ENCODE data around the gene CAPN12. TPM values are rescaled to one million over a fixed set of nuclear protein-coding genes. Genes with fewer than 3 reads are reported as not detected.

The CAPN12 gene
- polyA plus RNA-seq, 2 of the 4 experiments (the other 2 are of a cell fraction) = 10.0 to 11.7 TPM

DNA sequence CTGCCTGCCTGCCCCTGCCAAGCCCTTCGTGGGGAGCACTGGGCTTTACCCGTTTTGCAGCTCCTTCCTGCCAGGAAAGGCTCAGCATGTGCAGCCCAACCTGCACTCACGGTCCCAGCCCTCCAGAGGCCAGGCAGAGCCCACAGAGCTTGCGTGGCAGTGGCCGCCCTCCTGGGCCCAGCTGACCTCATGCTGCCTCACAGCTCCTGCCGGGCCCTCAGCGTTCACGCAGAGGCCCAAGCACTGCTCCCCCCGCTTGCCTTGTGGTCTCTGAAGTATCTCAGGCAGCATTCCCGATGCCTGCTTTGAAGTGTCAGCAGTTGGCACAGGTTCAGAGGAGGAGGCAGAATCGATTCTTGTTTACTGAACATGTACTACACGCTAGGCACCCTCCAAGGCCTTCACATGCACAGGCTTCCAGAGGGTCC, 32.5 kb downstream of the CAPN12 start:
- Histone ChIP-seq H3K4me3 (no peak overlapping the region), H3K4me2 (no peak overlapping the region), H3K4me1 (peaks cover 46% of the 10 kb centered on the region), H3K27ac (peak overlapping the region; percentile 1 to 50; a peak in 3 of 6 replicates), H3K9me3 (no peaks in the 10 kb centered on the region)
- FAIRE-seq (no peak), ATAC-seq (peak; percentile 3 to 10; a peak in 3 of 6 replicates), DNase-seq (ENCODE audit: low read depth in 1 of 2, low spot score in 1 of 2) (no peak)
- 73% methylated on average over 12 of the region's 12 CpGs for WGBS (ENCODE audit: missing lambda C conversion rate)
- CTCF ChIA-PET = interaction anchor here (0.7 to 38.0 kb wide), 11 partner anchors 5 to 309 kb away, joined by 3 to 764 read pairs (median 7); partner anchors contain the start of genes FAM98C, MRPS12 and SARS2
- no peak for TF ChIP-seq EHMT2 (IDR thresholded peaks at IDR 0.05; ENCODE audit: low read depth)
- TF ChIP-seq FOSL2 (IDR thresholded peaks at IDR 0.05) = no peak
- TF ChIP-seq FOSL2 (CRISPR knock-in tag; IDR thresholded peaks at IDR 0.05) = no peak
- TF ChIP-seq HOXB5 (CRISPR knock-in tag; IDR thresholded peaks at IDR 0.05) = no peak
- TF ChIP-seq, protein P1, sequence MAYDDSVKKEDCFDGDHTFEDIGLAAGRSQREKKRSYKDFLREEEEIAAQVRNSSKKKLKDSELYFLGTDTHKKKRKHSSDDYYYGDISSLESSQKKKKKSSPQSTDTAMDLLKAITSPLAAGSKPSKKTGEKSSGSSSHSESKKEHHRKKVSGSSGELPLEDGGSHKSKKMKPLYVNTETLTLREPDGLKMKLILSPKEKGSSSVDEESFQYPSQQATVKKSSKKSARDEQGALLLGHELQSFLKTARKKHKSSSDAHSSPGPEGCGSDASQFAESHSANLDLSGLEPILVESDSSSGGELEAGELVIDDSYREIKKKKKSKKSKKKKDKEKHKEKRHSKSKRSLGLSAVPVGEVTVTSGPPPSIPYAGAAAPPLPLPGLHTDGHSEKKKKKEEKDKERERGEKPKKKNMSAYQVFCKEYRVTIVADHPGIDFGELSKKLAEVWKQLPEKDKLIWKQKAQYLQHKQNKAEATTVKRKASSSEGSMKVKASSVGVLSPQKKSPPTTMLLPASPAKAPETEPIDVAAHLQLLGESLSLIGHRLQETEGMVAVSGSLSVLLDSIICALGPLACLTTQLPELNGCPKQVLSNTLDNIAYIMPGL (CRISPR knock-in tag; IDR thresholded peaks at IDR 0.05; ENCODE audit: borderline replicate concordance) = no peak
- TF ChIP-seq JUNB (IDR thresholded peaks at IDR 0.05) = no peak
- TF ChIP-seq MAZ (IDR thresholded peaks at IDR 0.05; ENCODE audit: borderline replicate concordance, low read depth, low read length) = no peak
- TF ChIP-seq RCOR1 (IDR thresholded peaks at IDR 0.05; ENCODE audit: low read depth, low read length) = no peak
- TF ChIP-seq POLR2A (IDR thresholded peaks at IDR 0.05; ENCODE audit: low read length) = no peak
- TF ChIP-seq, protein P2, sequence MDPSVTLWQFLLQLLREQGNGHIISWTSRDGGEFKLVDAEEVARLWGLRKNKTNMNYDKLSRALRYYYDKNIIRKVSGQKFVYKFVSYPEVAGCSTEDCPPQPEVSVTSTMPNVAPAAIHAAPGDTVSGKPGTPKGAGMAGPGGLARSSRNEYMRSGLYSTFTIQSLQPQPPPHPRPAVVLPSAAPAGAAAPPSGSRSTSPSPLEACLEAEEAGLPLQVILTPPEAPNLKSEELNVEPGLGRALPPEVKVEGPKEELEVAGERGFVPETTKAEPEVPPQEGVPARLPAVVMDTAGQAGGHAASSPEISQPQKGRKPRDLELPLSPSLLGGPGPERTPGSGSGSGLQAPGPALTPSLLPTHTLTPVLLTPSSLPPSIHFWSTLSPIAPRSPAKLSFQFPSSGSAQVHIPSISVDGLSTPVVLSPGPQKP (IDR thresholded peaks at IDR 0.05; ENCODE audit: low read depth, low read length) = no peak
- no peak for TF ChIP-seq SREBF2 (IDR thresholded peaks at IDR 0.05)
- TF ChIP-seq, protein P3, sequence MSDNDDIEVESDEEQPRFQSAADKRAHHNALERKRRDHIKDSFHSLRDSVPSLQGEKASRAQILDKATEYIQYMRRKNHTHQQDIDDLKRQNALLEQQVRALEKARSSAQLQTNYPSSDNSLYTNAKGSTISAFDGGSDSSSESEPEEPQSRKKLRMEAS (IDR thresholded peaks at IDR 0.05) = no peak
- TF ChIP-seq RNF2 (IDR thresholded peaks at IDR 0.05; ENCODE audit: borderline replicate concordance, low read depth) = no peak
- TF ChIP-seq ZNF302 (CRISPR knock-in tag; IDR thresholded peaks at IDR 0.05) = no peak
- TF ChIP-seq, protein P4, sequence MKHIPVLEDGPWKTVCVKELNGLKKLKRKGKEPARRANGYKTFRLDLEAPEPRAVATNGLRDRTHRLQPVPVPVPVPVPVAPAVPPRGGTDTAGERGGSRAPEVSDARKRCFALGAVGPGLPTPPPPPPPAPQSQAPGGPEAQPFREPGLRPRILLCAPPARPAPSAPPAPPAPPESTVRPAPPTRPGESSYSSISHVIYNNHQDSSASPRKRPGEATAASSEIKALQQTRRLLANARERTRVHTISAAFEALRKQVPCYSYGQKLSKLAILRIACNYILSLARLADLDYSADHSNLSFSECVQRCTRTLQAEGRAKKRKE (CRISPR knock-in tag; IDR thresholded peaks at IDR 0.05; ENCODE audit: low read depth) = no peak
- no peak for TF ChIP-seq MYC (IDR thresholded peaks at IDR 0.05; ENCODE audit: borderline replicate concordance, low read length)
- no peak for TF ChIP-seq CBX8 (IDR thresholded peaks at IDR 0.05)
- TF ChIP-seq EP300 (IDR thresholded peaks at IDR 0.05) = no peak
- TF ChIP-seq, protein P5, sequence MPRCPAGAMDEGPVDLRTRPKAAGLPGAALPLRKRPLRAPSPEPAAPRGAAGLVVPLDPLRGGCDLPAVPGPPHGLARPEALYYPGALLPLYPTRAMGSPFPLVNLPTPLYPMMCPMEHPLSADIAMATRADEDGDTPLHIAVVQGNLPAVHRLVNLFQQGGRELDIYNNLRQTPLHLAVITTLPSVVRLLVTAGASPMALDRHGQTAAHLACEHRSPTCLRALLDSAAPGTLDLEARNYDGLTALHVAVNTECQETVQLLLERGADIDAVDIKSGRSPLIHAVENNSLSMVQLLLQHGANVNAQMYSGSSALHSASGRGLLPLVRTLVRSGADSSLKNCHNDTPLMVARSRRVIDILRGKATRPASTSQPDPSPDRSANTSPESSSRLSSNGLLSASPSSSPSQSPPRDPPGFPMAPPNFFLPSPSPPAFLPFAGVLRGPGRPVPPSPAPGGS (IDR thresholded peaks at IDR 0.05) = no peak
- TF ChIP-seq FOSB (CRISPR knock-in tag; IDR thresholded peaks at IDR 0.05) = no peak
- POLR2A ChIA-PET = interaction anchor here (1.0 to 1.2 kb wide), 2 partner anchors 28 to 120 kb away, joined by 3 to 4 read pairs; no protein-coding TSS in a partner anchor

DNA sequence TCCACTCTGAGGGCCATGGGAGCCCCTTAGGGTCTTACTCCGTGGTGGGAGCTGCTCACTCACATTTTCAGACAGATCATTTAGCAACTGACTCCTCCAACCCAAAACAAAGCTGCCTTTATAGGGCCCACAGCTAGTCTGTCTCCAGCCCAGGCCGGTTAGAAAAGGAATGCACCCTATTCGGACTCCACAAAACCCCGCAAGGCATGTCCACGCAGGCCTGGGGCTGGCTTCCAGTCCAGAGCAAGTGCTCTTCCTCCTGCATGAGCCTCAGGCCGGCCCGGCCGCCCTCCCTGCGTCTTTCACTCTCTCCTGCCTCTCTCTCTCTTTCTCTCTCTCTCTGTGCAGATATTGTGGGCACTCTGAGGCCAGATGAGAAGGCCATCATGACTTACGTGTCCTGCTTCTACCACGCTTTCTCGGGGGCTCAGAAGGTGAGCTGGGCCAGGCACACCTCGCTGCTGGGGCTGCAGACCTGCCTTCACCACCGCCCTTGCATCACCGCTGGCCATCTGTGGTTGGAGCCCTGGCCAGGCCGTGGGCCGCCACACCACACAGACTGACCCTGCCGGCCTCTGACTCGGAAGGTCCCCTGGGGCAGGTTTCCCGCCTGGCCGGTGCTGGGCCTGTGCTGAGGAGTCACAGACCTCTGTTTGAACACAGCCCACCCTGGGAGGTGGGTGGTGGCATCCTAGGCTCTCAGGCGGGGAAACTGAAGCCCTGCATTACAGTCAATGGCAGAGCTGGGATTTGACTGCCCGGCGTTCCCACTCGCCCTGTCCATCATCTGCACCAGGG, 33.1 kb downstream of the CAPN12 start:
- no peak for TF ChIP-seq RARB (CRISPR knock-in tag; IDR thresholded peaks at IDR 0.05)
- no peak for TF ChIP-seq NPAS2 (CRISPR knock-in tag; IDR thresholded peaks at IDR 0.05; ENCODE audit: borderline replicate concordance)
- no peak for TF ChIP-seq CBX8 (IDR thresholded peaks at IDR 0.05)
- TF ChIP-seq CEBPB (IDR thresholded peaks at IDR 0.05) = no peak
- no peak for TF ChIP-seq RFX5 (IDR thresholded peaks at IDR 0.05)
- TF ChIP-seq NR3C1 (IDR thresholded peaks at IDR 0.05) = no peak
- TF ChIP-seq FOSB (CRISPR knock-in tag; IDR thresholded peaks at IDR 0.05) = no peak
- no peak for TF ChIP-seq HOXB5 (CRISPR knock-in tag; IDR thresholded peaks at IDR 0.05)
- TF ChIP-seq CBX2 (IDR thresholded peaks at IDR 0.05; ENCODE audit: borderline replicate concordance, low read depth) = no peak
- no peak for TF ChIP-seq MAFK (IDR thresholded peaks at IDR 0.05; ENCODE audit: partially characterized antibody)
- TF ChIP-seq HOXA7 (CRISPR knock-in tag; IDR thresholded peaks at IDR 0.05) = no peak
- TF ChIP-seq RCOR1 (IDR thresholded peaks at IDR 0.05; ENCODE audit: low read depth, low read length) = no peak
- peak in 1 of 2 experiments; percentile 3; a peak in 3 of 6 replicates for ATAC-seq
- FAIRE-seq = no peak
- peaks cover 52% of the 10 kb centered on the region for H3K4me1 ChIP-seq
- no peaks in the 10 kb centered on the region for H3K9me3 ChIP-seq
- 89% methylated on average over 25 of the region's 25 CpGs for WGBS (ENCODE audit: missing lambda C conversion rate)
- POLR2A ChIA-PET = interaction anchor here (1.0 to 1.7 kb wide), 3 partner anchors 28 to 121 kb away, joined by 3 to 4 read pairs (median 3); partner anchors contain the start of gene EIF3K
- CTCF ChIA-PET = interaction anchor here (0.9 to 38.0 kb wide), 12 partner anchors 5 to 308 kb away, joined by 3 to 764 read pairs (median 6); partner anchors contain the start of genes FAM98C, MRPS12 and SARS2
- no peak for DNase-seq (ENCODE audit: low read depth in 1 of 2, low spot score in 1 of 2)
- H3K4me3 ChIP-seq = no peak overlapping the region
- no peak overlapping the region for H3K4me2 ChIP-seq
- H3K27ac ChIP-seq = peak overlapping the region; percentile 1 to 50; a peak in 3 of 6 replicates
